ENCODE data around the gene BAHD1. TPM values are rescaled to one million over a fixed set of nuclear protein-coding genes. Genes with fewer than 3 reads are reported as not detected.

BAHD1 gene
- total and polyA plus RNA-seq, 2 donors (not counting 1 experiment from before 2014, with no cell fraction given) = 15.0 to 34.7 TPM

GRCh38 chr15:40513609-40514008, 72.9 kb downstream of the BAHD1 start:
- H3K27me3 Mint-ChIP-seq = peaks cover under 1% of the 10 kb centered on the region

GRCh38 chr15:40516322-40516721, 75.6 kb downstream of the BAHD1 start:
- H3K27ac Mint-ChIP-seq = no peak overlapping the region
- Histone ChIP-seq H3K9me3 (ENCODE audit: control extremely low read depth in 1 of 3, control insufficient read depth in 2 of 3, insufficient read depth in 1 of 3, low read length in 2 of 3) (no peaks in the 10 kb centered on the region), H4K20me1 (ENCODE audit: control insufficient read depth, insufficient read depth, low read length, poor library complexity, severe bottlenecking) (no peaks in the 10 kb centered on the region), H3K9ac (ENCODE audit: low read length) (no peak overlapping the region), H3K4me1 (ENCODE audit: control insufficient read depth in 2 of 2, insufficient read depth in 2 of 2, low read length in 2 of 2) (peaks cover 5 to 9% of the 10 kb centered on the region in 2 donors), H2AFZ (ENCODE audit: insufficient read depth, low read depth, low read length, poor library complexity, severe bottlenecking) (no peak overlapping the region), H3K4me3 (ENCODE audit: control extremely low read depth in 1 of 5, extremely low read depth in 1 of 5, insufficient read depth in 1 of 5, low read depth in 2 of 5, low read length in 4 of 5) (no peak overlapping the region), H3K4me2 (replicated peaks; ENCODE audit: low read depth, low read length, poor library complexity, severe bottlenecking) (no peak overlapping the region), H3K36me3 (replicated peaks in 1 of 2; ENCODE audit: control extremely low read depth in 1 of 2, control insufficient read depth in 1 of 2, extremely low read depth in 1 of 2, insufficient read depth in 2 of 2, low read length in 1 of 2) (no peaks in the 10 kb centered on the region), H3K79me2 (ENCODE audit: control insufficient read depth, insufficient read depth, low read length) (no peaks in the 10 kb centered on the region), H3K27me3 (replicated peaks in 1 of 4; ENCODE audit: control extremely low read depth in 1 of 4, control insufficient read depth in 3 of 4, insufficient read depth in 4 of 4, low read length in 3 of 4) (no peaks in the 10 kb centered on the region), H3K27ac (ENCODE audit: low read length in 2 of 2) (no peak overlapping the region)
- no peaks in the 10 kb centered on the region for H3K27me3 Mint-ChIP-seq
- ChIA-PET POLR2A (no interaction called here), CTCF (interaction anchor here (0.6 to 1.0 kb wide), 2 partner anchors 9 to 153 kb away, joined by 3 to 5 read pairs; no protein-coding TSS in a partner anchor)
- intact Hi-C loops (cut with micrococcal nuclease) = no loop called here
- no peak overlapping the region for H3K4me3 Mint-ChIP-seq
- TF ChIP-seq CTCF (IDR thresholded peaks at IDR 0.05) (no peak), EZH2 (IDR thresholded peaks at IDR 0.05; ENCODE audit: borderline replicate concordance, insufficient read depth, low read depth, low read length, poor library complexity, severe bottlenecking) (no peak)
- H3K9me3 Mint-ChIP-seq (ENCODE audit: insufficient read depth) = no peaks in the 10 kb centered on the region
- peaks cover 19% of the 10 kb centered on the region for H3K4me1 Mint-ChIP-seq
- ATAC-seq (ENCODE audit: low read depth) (no peak), DNase-seq (no peak)
- WGBS (ENCODE audit: insufficient coverage) = 80% methylated on average over 1 of the region's 2 CpGs

More at GRCh38 chr15:40513609-40514008, 72.9 kb downstream of the BAHD1 start:
- DNase-seq = no peak
- Histone ChIP-seq H3K79me2 (ENCODE audit: control insufficient read depth, insufficient read depth, low read length) (no peaks in the 10 kb centered on the region), H3K4me2 (replicated peaks; ENCODE audit: low read depth, low read length, poor library complexity, severe bottlenecking) (no peak overlapping the region), H4K20me1 (ENCODE audit: control insufficient read depth, insufficient read depth, low read length, poor library complexity, severe bottlenecking) (no peaks in the 10 kb centered on the region), H3K9me3 (ENCODE audit: control extremely low read depth in 1 of 3, control insufficient read depth in 2 of 3, insufficient read depth in 1 of 3, low read length in 2 of 3) (no peaks in the 10 kb centered on the region), H3K9ac (ENCODE audit: low read length) (no peak overlapping the region), H3K4me1 (ENCODE audit: control insufficient read depth in 2 of 2, insufficient read depth in 2 of 2, low read length in 2 of 2) (peaks cover 12 to 17% of the 10 kb centered on the region in 2 donors), H3K4me3 (ENCODE audit: control extremely low read depth in 1 of 5, extremely low read depth in 1 of 5, insufficient read depth in 1 of 5, low read depth in 2 of 5, low read length in 4 of 5) (no peak overlapping the region), H3K27ac (ENCODE audit: low read length in 2 of 2) (no peak overlapping the region), H3K27me3 (replicated peaks in 1 of 4; ENCODE audit: control extremely low read depth in 1 of 4, control insufficient read depth in 3 of 4, insufficient read depth in 4 of 4, low read length in 3 of 4) (no peaks in the 10 kb centered on the region), H3K36me3 (replicated peaks in 1 of 2; ENCODE audit: control extremely low read depth in 1 of 2, control insufficient read depth in 1 of 2, extremely low read depth in 1 of 2, insufficient read depth in 2 of 2, low read length in 1 of 2) (no peaks in the 10 kb centered on the region), H2AFZ (ENCODE audit: insufficient read depth, low read depth, low read length, poor library complexity, severe bottlenecking) (no peak overlapping the region)
- ATAC-seq (ENCODE audit: low read depth) = no peak
- WGBS (ENCODE audit: insufficient coverage) = 95% methylated on average over 4 of the region's 5 CpGs
- Mint-ChIP-seq H3K4me3 (peak overlapping the region; percentile 15), H3K4me1 (peaks cover 22% of the 10 kb centered on the region), H3K9me3 (ENCODE audit: insufficient read depth) (no peaks in the 10 kb centered on the region), H3K27ac (no peak overlapping the region)
- ChIA-PET POLR2A (interaction anchor here (0.6 kb wide), 1 partner anchor 237 kb away, joined by 3 read pairs; no protein-coding TSS in a partner anchor), CTCF (interaction anchor here (1.6 kb wide), 1 partner anchor 269 kb away, joined by 4 read pairs; no protein-coding TSS in a partner anchor)
- TF ChIP-seq EZH2 (IDR thresholded peaks at IDR 0.05; ENCODE audit: borderline replicate concordance, insufficient read depth, low read depth, low read length, poor library complexity, severe bottlenecking) (no peak), CTCF (IDR thresholded peaks at IDR 0.05) (no peak)
- intact Hi-C loops (cut with micrococcal nuclease) = no loop called here

Other genes with a start within 250 kb of the BAHD1 start
- gene PAK6, start 201.9 kb upstream of the BAHD1 start, total RNA-seq = 0.80 and 1.2 TPM in 2 replicates
- 0.45 and 0.76 TPM in 2 replicates for gene PAK6, start 201.9 kb upstream of the BAHD1 start, polyA plus RNA-seq
- gene ANKRD63, start 157.9 kb upstream of the BAHD1 start, total RNA-seq = 0.25 and 0.44 TPM in 2 replicates
- gene ANKRD63, start 157.9 kb upstream of the BAHD1 start, polyA plus RNA-seq = not detected in 2 replicates
- 155 and 166 TPM in 2 replicates for gene PLCB2, start 133.0 kb upstream of the BAHD1 start, total RNA-seq
- gene PLCB2, start 133.0 kb upstream of the BAHD1 start, polyA plus RNA-seq = 312 and 336 TPM in 2 replicates
- 5.3 and 7.0 TPM in 2 replicates for gene INAFM2, start 117.3 kb upstream of the BAHD1 start, total RNA-seq
- 1.8 and 3.0 TPM in 2 replicates for gene INAFM2, start 117.3 kb upstream of the BAHD1 start, polyA plus RNA-seq
- gene CCDC9B, start 100.0 kb upstream of the BAHD1 start, total RNA-seq = 1.6 and 2.8 TPM in 2 replicates
- 1.1 and 2.4 TPM in 2 replicates for gene CCDC9B, start 100.0 kb upstream of the BAHD1 start, polyA plus RNA-seq
- gene PHGR1, start 89.9 kb upstream of the BAHD1 start, total RNA-seq = not detected in 2 replicates
- gene PHGR1, start 89.9 kb upstream of the BAHD1 start, polyA plus RNA-seq = not detected in 2 replicates
- gene DISP2, start 82.7 kb upstream of the BAHD1 start, total RNA-seq = 0.15 and 0.71 TPM in 2 replicates
- gene DISP2, start 82.7 kb upstream of the BAHD1 start, polyA plus RNA-seq = 0.13 and 0.43 TPM in 2 replicates
- 12.6 and 14.0 TPM in 2 replicates for gene KNSTRN, start 58.2 kb upstream of the BAHD1 start, total RNA-seq
- 4.0 and 4.3 TPM in 2 replicates for gene KNSTRN, start 58.2 kb upstream of the BAHD1 start, polyA plus RNA-seq
- gene IVD, start 35.2 kb upstream of the BAHD1 start, total RNA-seq = 106 and 114 TPM in 2 replicates
- 30.4 and 41.7 TPM in 2 replicates for gene IVD, start 35.2 kb upstream of the BAHD1 start, polyA plus RNA-seq
- 14.7 and 16.7 TPM in 2 replicates for gene CHST14, start 30.0 kb downstream of the BAHD1 start, total RNA-seq
- 3.9 and 5.7 TPM in 2 replicates for gene CHST14, start 30.0 kb downstream of the BAHD1 start, polyA plus RNA-seq
- 76.6 and 78.4 TPM in 2 replicates for gene CCDC32, start 124.1 kb downstream of the BAHD1 start, total RNA-seq
- gene CCDC32, start 124.1 kb downstream of the BAHD1 start, polyA plus RNA-seq = 24.0 and 29.5 TPM in 2 replicates
- 21.1 and 22.8 TPM in 2 replicates for gene RPUSD2, start 128.3 kb downstream of the BAHD1 start, total RNA-seq
- gene RPUSD2, start 128.3 kb downstream of the BAHD1 start, polyA plus RNA-seq = 5.0 and 9.8 TPM in 2 replicates
- 3.7 and 4.0 TPM in 2 replicates for gene KNL1, start 153.3 kb downstream of the BAHD1 start, total RNA-seq
- 0.91 and 1.7 TPM in 2 replicates for gene KNL1, start 153.3 kb downstream of the BAHD1 start, polyA plus RNA-seq

Data from B cell (primary cell).